Ascending aorta (tissue), 2 donors: Measurements from ENCODE around the gene RBFA. TPM values are rescaled to one million over a fixed set of nuclear protein-coding genes. Genes with fewer than 3 reads are reported as not detected.

ENCODE experiments used
- DNase-seq, 2 donors: peaks; one replicate each; pipeline ENCODE4 v3.0.0-alpha.2; 2019; ENCODE audit warnings: low spot score in 2 of 2
- H3K27ac ChIP-seq, 2 donors: fragments of 200-600 bp; sonication (generic); one replicate each; pipeline ENCODE4 v1.5.1; 2016 to 2017; ENCODE audit warnings: mild to moderate bottlenecking in 1 of 2
- H3K27me3 ChIP-seq: fragments of 200-600 bp; sonication (generic); one replicate; pipeline ENCODE4 v1.5.1; 2017
- H3K36me3 ChIP-seq, 2 donors: fragments of 200-600 bp; sonication (generic); one replicate each; pipeline ENCODE4 v1.5.1; 2016
- H3K4me1 ChIP-seq, 2 donors: fragments of 200-600 bp; sonication (generic); one replicate each; pipeline ENCODE4 v1.5.1; 2016 to 2017; ENCODE audit warnings: mild to moderate bottlenecking in 1 of 2
- H3K4me3 ChIP-seq, 2 donors: fragments of 200-600 bp; sonication (generic); one replicate each; pipeline ENCODE4 v1.5.1; 2016 to 2017; ENCODE audit warnings: mild to moderate bottlenecking in 1 of 2
- H3K9me3 ChIP-seq, 2 donors: fragments of 200-600 bp; sonication (generic); one replicate each; pipeline ENCODE4 v1.5.1; 2016
- CTCF ChIP-seq, 3 experiments: fragments of 200-600 bp in 2 of 3; fragments of 450-650 bp in 1 of 3; sonication (generic) in 2 of 3; IDR thresholded peaks; one replicate each; pipeline ENCODE4 v1.5.1; 2016 to 2019; ENCODE audit warnings: antibody characterized with exemption in 3 of 3, mild to moderate bottlenecking in 1 of 3, moderate library complexity in 1 of 3
- intact Hi-C: fragments of 100-400 bp; cut with DNase I; formaldehyde crosslinking; loops from one replicate; pipeline ENCODE4 v1.15.1; 2023
- total RNA-seq: library from RNA; depleted of rRNA; stranded (reverse); fragments of >200 nt; gene quantifications from one replicate; pipeline ENCODE4 v1.1.0, GENCODE V29; 2016

Gene RBFA
- total RNA-seq, 1 donor from 2014 or later: 23.1 TPM

GRCh38 chr18:80070825-80071224, 36.6 kb downstream of the RBFA start:
- Histone ChIP-seq H3K4me3 (no peak overlapping the region), H3K9me3 (no peaks in the 10 kb centered on the region), H3K27me3 (no peaks in the 10 kb centered on the region), H3K4me1 (no peaks in the 10 kb centered on the region), H3K27ac (no peak overlapping the region), H3K36me3 (no peaks in the 10 kb centered on the region)
- TF ChIP-seq CTCF (IDR thresholded peaks at IDR 0.05): no peak
- intact Hi-C loops: no loop called here
- DNase-seq: no peak

DNA sequence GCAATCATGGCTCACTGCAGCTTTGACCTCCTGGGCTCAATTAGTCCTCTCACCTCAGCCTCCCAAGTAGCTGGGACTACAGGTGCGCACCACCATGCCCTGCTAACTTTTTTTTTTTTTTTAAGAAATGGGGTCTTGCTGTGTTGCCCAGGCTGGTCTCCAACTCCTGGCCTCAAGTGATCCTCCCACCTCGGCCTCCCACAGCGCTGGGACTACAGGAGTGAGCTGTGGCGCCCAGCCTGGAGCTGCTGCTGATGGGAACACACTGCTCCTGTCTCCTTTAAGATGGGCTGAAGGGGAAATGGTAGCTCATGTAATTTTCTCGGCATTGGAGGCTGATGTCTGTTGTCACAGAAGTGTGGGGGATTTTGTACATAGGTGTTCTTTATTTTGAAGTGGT, 39.9 kb downstream of the RBFA start:
- Histone ChIP-seq H3K27ac (no peak overlapping the region), H3K9me3 (no peaks in the 10 kb centered on the region), H3K36me3 (no peaks in the 10 kb centered on the region), H3K4me1 (no peaks in the 10 kb centered on the region), H3K27me3 (no peaks in the 10 kb centered on the region), H3K4me3 (no peak overlapping the region)
- TF ChIP-seq CTCF (IDR thresholded peaks at IDR 0.05): no peak
- DNase-seq: no peak
- intact Hi-C loops: no loop called here

GRCh38 chr18:80074697-80075096, 40.5 kb downstream of the RBFA start:
- H3K27ac ChIP-seq: no peak overlapping the region
- H3K27me3 ChIP-seq: no peaks in the 10 kb centered on the region
- no peak overlapping the region for H3K4me3 ChIP-seq
- intact Hi-C loops: no loop called here
- DNase-seq: no peak
- H3K36me3 ChIP-seq: no peaks in the 10 kb centered on the region
- no peak for TF ChIP-seq CTCF (IDR thresholded peaks at IDR 0.05)
- no peaks in the 10 kb centered on the region for H3K9me3 ChIP-seq
- no peaks in the 10 kb centered on the region for H3K4me1 ChIP-seq

- Histone ChIP-seq H3K9me3 (no peaks in the 10 kb centered on the region), H3K27me3 (no peaks in the 10 kb centered on the region), H3K4me3 (no peak overlapping the region), H3K4me1 (no peaks in the 10 kb centered on the region), H3K36me3 (no peaks in the 10 kb centered on the region), H3K27ac (no peak overlapping the region)
- intact Hi-C loops: no loop called here
- TF ChIP-seq CTCF (IDR thresholded peaks at IDR 0.05): no peak
- no peak for DNase-seq
Measured at GRCh38 chr18:80075940-80076339, 41.7 kb downstream of the RBFA start.

DNA sequence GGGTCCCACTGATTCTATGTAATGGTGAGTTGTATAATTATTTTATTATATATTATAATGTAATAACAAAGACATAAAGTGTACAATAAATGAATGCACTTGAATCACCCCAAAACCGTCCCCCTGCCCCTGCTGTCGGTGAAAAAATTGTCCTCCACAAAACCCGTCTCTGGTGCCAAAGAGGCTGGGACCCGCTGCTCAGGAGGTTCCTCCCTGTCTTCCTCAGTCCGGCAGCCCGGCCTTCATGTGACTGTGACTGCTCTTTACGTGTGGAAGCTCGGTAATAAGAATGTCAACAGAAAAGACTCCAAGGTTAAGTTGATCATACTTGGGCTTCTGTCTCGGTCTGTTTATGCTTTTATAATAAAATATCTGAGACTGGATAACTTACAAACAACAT, 42.1 kb downstream of the RBFA start:
- Histone ChIP-seq H3K4me3 (no peak overlapping the region), H3K27ac (no peak overlapping the region), H3K27me3 (no peaks in the 10 kb centered on the region), H3K4me1 (no peaks in the 10 kb centered on the region), H3K36me3 (no peaks in the 10 kb centered on the region), H3K9me3 (no peaks in the 10 kb centered on the region)
- TF ChIP-seq CTCF (IDR thresholded peaks at IDR 0.05): no peak
- no peak for DNase-seq
- intact Hi-C loops: no loop called here

- no peaks in the 10 kb centered on the region for H3K27me3 ChIP-seq
- intact Hi-C loops: no loop called here
- no peaks in the 10 kb centered on the region for H3K9me3 ChIP-seq
- peaks cover 0 to 4% of the 10 kb centered on the region in 2 donors for H3K36me3 ChIP-seq
- TF ChIP-seq CTCF (IDR thresholded peaks at IDR 0.05): no peak
- no peak for DNase-seq
- H3K4me3 ChIP-seq: no peak overlapping the region
- no peak overlapping the region for H3K27ac ChIP-seq
- no peaks in the 10 kb centered on the region for H3K4me1 ChIP-seq
Measured at GRCh38 chr18:80077873-80078272, 43.6 kb downstream of the RBFA start.
